GM12872 (cell line): Measurements from ENCODE around the gene LRRC4C.

Source experiments
- CTCF ChIP-seq: IDR thresholded peaks from 3 replicates; pipeline ENCODE4 v1.5.1; 2011; ENCODE audit warnings: low read depth, mild to moderate bottlenecking, low read length, moderate library complexity; ENCODE audit not compliant: insufficient read depth

The LRRC4C gene

GRCh38 chr11:40215556-40215955 lies 1243.9 kb downstream of the LRRC4C start:
- no peak for TF ChIP-seq CTCF

- TF ChIP-seq CTCF, result no peak
These were observed 1252.0 kb downstream of the LRRC4C start for GRCh38 chr11:40207416-40207815.

- TF ChIP-seq CTCF, result no peak
These were observed 1255.2 kb downstream of the LRRC4C start for GRCh38 chr11:40204228-40204627.

- TF ChIP-seq CTCF, result no peak
These were observed 1255.8 kb downstream of the LRRC4C start for GRCh38 chr11:40203606-40204005.

GRCh38 chr11:40202589-40203270 lies 1256.7 kb downstream of the LRRC4C start:
- TF ChIP-seq CTCF, result no peak

- TF ChIP-seq CTCF, result no peak
These were observed 1269.2 kb downstream of the LRRC4C start for GRCh38 chr11:40190294-40190693.

GRCh38 chr11:40188848-40189247 lies 1270.6 kb downstream of the LRRC4C start:
- no peak for TF ChIP-seq CTCF
